Measurements from ENCODE around the gene THSD1. TPM values are rescaled to one million over a fixed set of nuclear protein-coding genes. Genes with fewer than 3 reads are reported as not detected.

The THSD1 gene
- total and polyA plus RNA-seq, 10 of the 15 experiments (the other 5 are each of a cell fraction or from before 2014, with no cell fraction given), result 0.03 to 0.20 (median 0.13) TPM; not detected in 2

DNA sequence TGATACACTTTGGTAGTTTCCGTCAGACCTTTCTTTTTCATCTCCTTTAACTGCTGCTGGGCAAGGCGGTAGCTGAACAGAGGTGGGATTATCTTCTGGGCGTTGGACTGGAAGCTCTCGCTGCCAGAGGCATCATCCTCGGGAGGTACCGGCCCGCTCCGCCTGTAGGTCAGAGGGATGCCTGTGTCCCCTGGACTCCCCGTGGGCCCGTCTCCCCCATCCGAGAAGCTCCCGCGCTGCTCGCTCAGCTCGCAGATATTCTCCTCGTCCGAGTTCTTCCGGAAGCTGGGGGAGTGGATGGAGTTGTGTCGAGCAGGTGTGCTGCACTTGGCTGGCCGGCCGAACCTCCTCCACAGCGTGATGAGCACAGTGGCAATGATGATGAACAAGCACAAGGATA lies 27.7 kb downstream of the THSD1 start (continued):
- TF ChIP-seq, protein P1, sequence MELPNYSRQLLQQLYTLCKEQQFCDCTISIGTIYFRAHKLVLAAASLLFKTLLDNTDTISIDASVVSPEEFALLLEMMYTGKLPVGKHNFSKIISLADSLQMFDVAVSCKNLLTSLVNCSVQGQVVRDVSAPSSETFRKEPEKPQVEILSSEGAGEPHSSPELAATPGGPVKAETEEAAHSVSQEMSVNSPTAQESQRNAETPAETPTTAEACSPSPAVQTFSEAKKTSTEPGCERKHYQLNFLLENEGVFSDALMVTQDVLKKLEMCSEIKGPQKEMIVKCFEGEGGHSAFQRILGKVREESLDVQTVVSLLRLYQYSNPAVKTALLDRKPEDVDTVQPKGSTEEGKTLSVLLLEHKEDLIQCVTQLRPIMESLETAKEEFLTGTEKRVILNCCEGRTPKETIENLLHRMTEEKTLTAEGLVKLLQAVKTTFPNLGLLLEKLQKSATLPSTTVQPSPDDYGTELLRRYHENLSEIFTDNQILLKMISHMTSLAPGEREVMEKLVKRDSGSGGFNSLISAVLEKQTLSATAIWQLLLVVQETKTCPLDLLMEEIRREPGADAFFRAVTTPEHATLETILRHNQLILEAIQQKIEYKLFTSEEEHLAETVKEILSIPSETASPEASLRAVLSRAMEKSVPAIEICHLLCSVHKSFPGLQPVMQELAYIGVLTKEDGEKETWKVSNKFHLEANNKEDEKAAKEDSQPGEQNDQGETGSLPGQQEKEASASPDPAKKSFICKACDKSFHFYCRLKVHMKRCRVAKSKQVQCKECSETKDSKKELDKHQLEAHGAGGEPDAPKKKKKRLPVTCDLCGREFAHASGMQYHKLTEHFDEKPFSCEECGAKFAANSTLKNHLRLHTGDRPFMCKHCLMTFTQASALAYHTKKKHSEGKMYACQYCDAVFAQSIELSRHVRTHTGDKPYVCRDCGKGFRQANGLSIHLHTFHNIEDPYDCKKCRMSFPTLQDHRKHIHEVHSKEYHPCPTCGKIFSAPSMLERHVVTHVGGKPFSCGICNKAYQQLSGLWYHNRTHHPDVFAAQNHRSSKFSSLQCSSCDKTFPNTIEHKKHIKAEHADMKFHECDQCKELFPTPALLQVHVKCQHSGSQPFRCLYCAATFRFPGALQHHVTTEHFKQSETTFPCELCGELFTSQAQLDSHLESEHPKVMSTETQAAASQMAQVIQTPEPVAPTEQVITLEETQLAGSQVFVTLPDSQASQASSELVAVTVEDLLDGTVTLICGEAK (IDR thresholded peaks at IDR 0.05; ENCODE audit: borderline replicate concordance), result no peak
- TF ChIP-seq HCFC1 (IDR thresholded peaks at IDR 0.05; ENCODE audit: low read length) (no peak), NBN (IDR thresholded peaks at IDR 0.05) (no peak), JUNB (IDR thresholded peaks at IDR 0.05) (no peak), CEBPB (IDR thresholded peaks at IDR 0.05; ENCODE audit: borderline replicate concordance in 1 of 2, low read depth in 2 of 2, low read length in 2 of 2) (no peak)

DNA sequence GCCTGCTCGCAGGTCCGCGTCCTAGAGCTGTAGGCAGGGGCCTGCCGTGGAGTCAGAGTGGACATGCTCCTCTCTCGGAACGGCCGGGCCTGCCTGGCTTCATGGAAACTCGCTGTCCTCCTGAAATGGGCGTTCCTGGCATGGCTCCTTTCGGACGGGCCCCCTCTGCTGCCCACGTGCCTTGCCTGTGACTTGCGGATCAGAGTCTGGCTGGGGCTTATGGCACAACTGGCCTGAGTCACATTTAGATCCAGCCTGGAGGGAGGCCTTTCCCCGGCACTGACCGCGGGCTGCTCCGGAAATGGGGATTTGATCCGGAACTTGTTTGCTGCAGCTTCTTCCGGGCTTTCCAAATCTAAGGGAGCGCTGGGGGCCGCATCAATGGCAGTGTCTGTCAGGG lies 28.1 kb downstream of the THSD1 start:
- Histone ChIP-seq H3K27me3 (replicated peaks in 1 of 2; ENCODE audit: control insufficient read depth in 2 of 2, insufficient read depth in 2 of 2, low read length in 1 of 2) (no peaks in the 10 kb centered on the region; a peak in 1 of 4 replicates), H3K4me2 (ENCODE audit: control insufficient read depth, insufficient read depth) (no peak overlapping the region), H2AFZ (ENCODE audit: control insufficient read depth, low read depth, low read length) (no peak overlapping the region), H3K4me1 (ENCODE audit: control insufficient read depth, insufficient read depth, low read length) (no peaks in the 10 kb centered on the region), H3K9me3 (replicated peaks; ENCODE audit: control insufficient read depth, insufficient read depth, low read length) (no peaks in the 10 kb centered on the region), H3K79me2 (ENCODE audit: control insufficient read depth, insufficient read depth, low read length) (no peaks in the 10 kb centered on the region), H3K4me3 (no peak overlapping the region), H3K36me3 (ENCODE audit: control insufficient read depth in 2 of 2, insufficient read depth in 2 of 2, low read length in 1 of 2) (no peaks in the 10 kb centered on the region), H3K9ac (ENCODE audit: control insufficient read depth, insufficient read depth, low read length) (no peak overlapping the region), H4K20me1 (ENCODE audit: control insufficient read depth, insufficient read depth) (no peaks in the 10 kb centered on the region), H3K27ac (ENCODE audit: control insufficient read depth, insufficient read depth) (no peak overlapping the region)
- ChIA-PET RAD21 (ENCODE audit: unreplicated experiment) (no interaction called here), CTCF (no interaction called here), POLR2A (no interaction called here), SMC1A (ENCODE audit: uncharacterized antibody, unreplicated experiment) (no interaction called here)
- TF ChIP-seq ASH2L (IDR thresholded peaks at IDR 0.05; ENCODE audit: borderline replicate concordance, low read depth), result no peak
- ATAC-seq, result no peak
- in situ Hi-C loops (cut with MboI), result no loop called here
- BruUV-seq (replicated peaks), result no TSS peak
- no peak for FAIRE-seq
- DNase-seq (ENCODE audit: low read depth, low spot score), result no peak
- WGBS (ENCODE audit: insufficient coverage, insufficient replicate concordance, low lambda C conversion rate, missing lambda C conversion rate), result 66% methylated on average over 17 of the region's 21 CpGs
- intact Hi-C loops (cut with micrococcal nuclease; ENCODE audit: unreplicated experiment), result no loop called here
